Measurements from ENCODE around the gene HIPK1.
"Not testable (repeated sequence)": the region's sequence is repeated elsewhere in the genome, so short reads cannot be mapped to it uniquely, and the experiment has no call there.

HIPK1 gene

GRCh38 chr1:113982949-113983348 is 53.8 kb downstream of the HIPK1 start:
- DNase-seq (ENCODE audit: low spot score), result no peak

- no peak for DNase-seq (ENCODE audit: low spot score)
These were observed 54.3 kb downstream of the HIPK1 start for GRCh38 chr1:113983391-113983790.

- no peak for DNase-seq (ENCODE audit: low spot score)
These were observed 54.7 kb downstream of the HIPK1 start for GRCh38 chr1:113983826-113984225.

DNA sequence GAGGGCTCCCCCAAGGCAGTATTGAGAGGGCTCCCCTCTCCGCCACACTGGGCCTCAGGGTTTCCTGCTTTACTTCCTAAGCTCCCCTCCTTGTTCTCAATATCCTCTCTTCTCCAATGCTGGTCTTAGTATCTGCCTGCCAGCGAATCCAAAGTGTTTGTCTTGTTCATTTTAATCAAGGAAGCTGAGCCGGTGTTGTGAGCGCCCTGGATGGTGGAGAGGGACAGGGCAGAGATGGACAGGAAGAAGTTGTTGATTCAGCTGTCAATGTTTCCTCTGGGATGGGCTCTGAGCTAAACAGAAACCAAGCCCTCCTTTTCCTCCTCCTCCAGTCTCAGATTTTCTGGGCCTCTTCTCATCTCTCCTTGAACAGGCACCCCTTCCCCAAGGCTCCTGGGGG is 55.6 kb downstream of the HIPK1 start:
- DNase-seq (ENCODE audit: low spot score), result no peak

GRCh38 chr1:113986802-113987201 is 57.7 kb downstream of the HIPK1 start:
- no peak for DNase-seq (ENCODE audit: low spot score)

DNA sequence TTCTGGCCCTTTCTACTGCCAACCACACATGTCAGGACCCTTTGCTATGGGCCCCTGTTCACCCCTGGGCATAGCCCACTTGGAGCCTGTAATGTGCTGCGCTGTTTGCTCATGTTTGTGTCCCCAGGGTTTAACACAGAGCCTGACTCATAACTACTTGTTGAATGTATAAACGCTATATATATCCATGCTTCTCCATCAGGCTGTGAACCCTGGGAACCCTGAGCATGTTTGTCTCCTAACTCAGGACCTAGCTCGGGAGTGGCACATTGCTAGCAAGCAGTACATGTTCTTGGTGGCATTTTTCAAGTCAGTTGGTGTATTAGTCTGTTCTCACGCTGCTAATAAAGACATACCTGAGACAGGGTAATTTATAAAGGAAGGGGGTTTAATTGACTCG is 58.1 kb downstream of the HIPK1 start:
- no peak for DNase-seq (ENCODE audit: low spot score)

GRCh38 chr1:113990530-113990929 is 61.4 kb downstream of the HIPK1 start:
- no peak for DNase-seq (ENCODE audit: low spot score)

DNA sequence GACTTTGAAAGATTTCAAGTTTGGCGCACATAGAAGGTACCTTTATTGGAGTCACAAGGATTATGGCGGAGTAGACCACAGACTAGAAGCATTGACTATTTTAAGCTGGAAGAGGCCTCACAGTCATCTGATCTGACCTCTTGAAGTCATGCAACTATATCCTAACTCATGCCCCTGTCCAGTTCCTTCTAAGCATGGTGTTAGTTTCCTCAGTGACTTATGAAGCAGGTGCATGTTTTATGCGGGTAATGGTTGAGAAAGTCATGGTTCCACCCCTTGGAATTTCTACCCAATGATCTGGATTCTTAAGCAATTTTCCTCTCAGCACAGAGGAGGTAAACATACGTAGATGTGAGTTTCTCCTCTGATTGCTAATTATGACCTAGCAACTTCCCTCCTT is 61.8 kb downstream of the HIPK1 start:
- DNase-seq (ENCODE audit: low spot score), result no peak

DNA sequence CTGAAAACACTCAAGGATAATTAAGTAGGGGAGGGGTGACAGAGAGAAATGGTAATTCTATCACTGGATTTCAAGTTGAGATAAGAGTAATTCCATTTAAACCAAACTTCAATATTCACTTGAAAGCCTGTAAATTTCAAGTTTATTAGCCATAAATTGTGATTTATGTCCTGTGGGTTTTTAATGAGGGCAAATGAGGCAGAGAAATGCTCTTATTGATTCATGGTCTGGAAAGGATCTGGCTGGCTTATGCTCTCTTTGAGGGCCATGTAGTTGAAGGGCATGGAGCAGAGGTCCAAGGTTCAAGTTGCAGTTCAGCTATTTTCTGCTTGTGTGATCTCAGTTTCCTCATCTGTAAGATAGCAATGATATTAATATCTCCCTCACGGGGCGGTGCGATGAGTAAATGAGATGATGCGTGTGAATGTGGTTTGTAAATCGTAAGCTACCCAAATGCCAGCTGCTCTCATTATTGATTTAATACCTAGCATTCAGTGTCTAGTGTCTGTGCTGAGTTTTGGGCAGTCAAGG is 62.4 kb downstream of the HIPK1 start:
- DNase-seq (ENCODE audit: low spot score), result no peak

GRCh38 chr1:113993072-113993471 is 63.9 kb downstream of the HIPK1 start:
- DNase-seq (ENCODE audit: low spot score), result no peak

GRCh38 chr1:113993766-113994165 is 64.6 kb downstream of the HIPK1 start:
- no peak for DNase-seq (ENCODE audit: low spot score)

GRCh38 chr1:113995382-113995781 is 66.3 kb downstream of the HIPK1 start:
- no peak for DNase-seq (ENCODE audit: low spot score)

- DNase-seq (ENCODE audit: low spot score), result peak; percentile 8
These were observed 69.2 kb downstream of the HIPK1 start for GRCh38 chr1:113998361-113998760.

- DNase-seq (ENCODE audit: low spot score), result no peak
These were observed 70.1 kb downstream of the HIPK1 start for GRCh38 chr1:113999233-113999632.

GRCh38 chr1:113999799-114000198 is 70.7 kb downstream of the HIPK1 start:
- no peak for DNase-seq (ENCODE audit: low spot score)

- DNase-seq (ENCODE audit: low spot score), result no peak
These were observed 71.3 kb downstream of the HIPK1 start for GRCh38 chr1:114000406-114000805.

DNA sequence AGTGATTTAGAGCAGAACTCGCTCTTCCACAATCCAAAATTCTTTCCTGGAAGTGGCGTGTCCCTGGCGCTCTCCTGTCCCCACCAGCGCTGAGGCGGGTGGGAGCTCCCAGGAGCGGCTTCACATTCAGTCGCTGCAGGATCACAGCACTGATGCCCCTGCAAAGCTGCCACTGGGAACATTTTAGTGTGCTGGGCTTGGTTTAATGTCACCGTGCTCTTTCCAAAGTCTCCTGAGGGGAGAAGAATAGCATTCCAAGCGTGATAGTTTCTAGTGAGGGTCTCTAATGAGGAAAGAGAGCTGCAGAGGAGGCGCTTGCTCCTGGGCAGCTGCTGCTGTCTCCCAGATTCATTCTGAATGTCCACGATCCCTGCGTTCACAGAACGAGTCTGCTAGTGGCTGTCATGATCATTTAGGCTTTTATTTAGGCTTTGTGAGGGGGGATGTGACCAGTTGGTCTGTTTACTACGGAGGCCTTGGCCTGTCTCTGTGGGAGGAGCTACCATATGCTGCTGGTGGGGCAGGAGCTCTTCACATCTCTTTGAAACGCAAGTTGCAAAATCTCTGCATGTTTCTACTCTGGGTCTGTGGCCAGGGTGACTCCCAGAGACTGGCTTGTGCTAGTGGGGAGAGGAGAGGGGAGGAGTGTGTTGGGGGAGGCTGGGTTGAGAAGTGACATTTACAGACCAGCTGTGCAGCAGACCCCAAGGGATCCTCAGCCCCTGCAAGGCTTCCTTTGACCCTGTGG is 73.5 kb downstream of the HIPK1 start:
- DNase-seq (ENCODE audit: low spot score), result no peak

- no peak for DNase-seq (ENCODE audit: low spot score)
These were observed 74.3 kb downstream of the HIPK1 start for GRCh38 chr1:114003431-114003830.

GRCh38 chr1:114006825-114007224 is 77.7 kb downstream of the HIPK1 start:
- not testable (repeated sequence) for DNase-seq (ENCODE audit: low spot score)

- DNase-seq (ENCODE audit: low spot score), result no peak
These were observed 79.4 kb downstream of the HIPK1 start for GRCh38 chr1:114008480-114008941.

DNA sequence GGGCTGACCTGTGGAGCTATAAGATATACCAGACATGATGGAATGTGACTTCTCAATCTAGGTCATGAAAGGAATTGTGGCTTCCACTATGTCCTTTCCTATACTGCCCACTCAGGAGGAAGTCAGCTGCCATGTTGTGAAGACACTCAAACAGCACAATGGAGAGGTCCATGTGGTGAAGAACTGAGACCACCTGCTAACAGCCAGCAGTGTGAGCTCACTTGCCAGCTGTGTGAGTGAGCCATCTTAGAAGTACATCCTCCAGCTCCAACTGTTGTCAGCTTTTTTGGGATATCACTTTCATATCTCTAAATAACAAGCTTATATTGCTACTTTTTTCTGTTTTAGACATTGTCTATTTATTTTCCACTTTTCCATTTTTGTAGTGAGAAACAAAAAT is 79.9 kb downstream of the HIPK1 start:
- DNase-seq (ENCODE audit: low spot score), result no peak

DNA sequence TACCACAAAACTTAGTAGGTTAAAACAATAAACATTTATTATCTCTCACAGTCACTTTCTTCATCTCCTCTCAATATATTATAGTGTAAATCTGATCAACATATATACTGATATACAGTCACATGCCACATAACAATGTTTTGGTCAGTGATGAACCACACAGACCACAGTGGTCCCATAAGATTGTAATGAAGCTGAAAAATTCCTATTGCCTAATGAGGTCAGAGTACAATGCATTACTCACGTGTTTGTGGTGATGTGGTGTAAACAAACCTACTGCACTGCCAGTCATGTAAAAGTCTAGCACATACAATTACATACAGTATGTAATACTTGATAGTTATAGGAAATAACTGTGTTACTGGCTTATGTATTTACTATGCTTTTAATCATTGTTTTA is 80.3 kb downstream of the HIPK1 start:
- DNase-seq (ENCODE audit: low spot score), result no peak

DNA sequence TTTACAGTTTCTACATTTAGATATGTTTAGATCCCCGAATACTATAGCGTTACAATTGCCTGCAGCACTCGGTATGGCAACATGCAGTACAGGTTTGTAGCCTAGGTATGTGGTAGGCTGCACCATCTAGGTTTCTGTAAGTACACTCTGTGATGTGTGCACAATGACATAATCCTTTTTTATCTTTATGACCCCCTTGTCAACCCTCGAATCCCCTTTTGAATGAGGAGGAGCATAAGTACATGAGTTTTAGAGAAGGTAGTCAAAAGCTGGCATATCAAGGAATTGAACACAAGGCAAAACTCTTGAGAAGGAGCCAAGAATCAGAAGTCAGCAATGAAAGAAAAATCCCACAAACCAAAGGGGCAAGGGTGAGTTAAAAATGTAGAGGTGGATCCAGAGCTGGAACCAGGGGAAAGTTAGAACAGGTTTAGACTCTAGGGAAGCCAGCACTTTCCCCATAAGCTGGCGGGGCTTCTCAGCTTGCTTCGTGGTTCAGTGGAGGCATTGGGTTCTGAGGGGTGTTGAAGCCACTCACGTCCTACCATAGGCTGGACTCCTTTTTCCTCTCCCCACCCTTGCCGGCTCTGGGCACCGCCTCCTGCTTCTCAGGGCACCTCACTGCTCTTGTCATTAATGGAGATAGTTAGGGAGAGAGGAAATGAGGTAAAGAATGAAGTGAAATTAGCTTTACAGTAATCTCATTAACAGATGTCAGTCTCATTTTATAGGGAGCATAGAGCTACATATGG is 81.5 kb downstream of the HIPK1 start:
- DNase-seq (ENCODE audit: low spot score), result no peak

Measured in COLO829 (cell line).